Suprapubic skin (tissue), 3 donors: Measurements from ENCODE around the gene GRAP2.

Source experiments
- CTCF ChIP-seq, 2 donors: fragments of 200-600 bp in 1 of 2; fragments of 450-650 bp in 1 of 2; sonication (generic) in 1 of 2; IDR thresholded peaks; one replicate each; pipeline ENCODE4 v1.5.1; 2016 to 2019; ENCODE audit warnings: antibody characterized with exemption in 2 of 2, mild to moderate bottlenecking in 1 of 2, moderate library complexity in 1 of 2
- POLR2AphosphoS5 ChIP-seq, 3 donors: sonication (generic); formaldehyde crosslinking; IDR thresholded peaks; one replicate each; pipeline ENCODE4 v1.6.1; 2017; ENCODE audit warnings: antibody characterized with exemption in 3 of 3

GRCh38 chr22:39856588-39856987 is 44.3 kb upstream of the GRAP2 start:
- TF ChIP-seq CTCF (IDR thresholded peaks at IDR 0.05) (no peak), POLR2AphosphoS5 (IDR thresholded peaks at IDR 0.05) (no peak)
